Sigmoid colon (tissue), 4 donors: ENCODE data around the gene C1QTNF1.

ENCODE experiments used
- CTCF ChIP-seq, 4 experiments: fragments of 450-650 bp in 3 of 4; fragments of 200-600 bp in 1 of 4; IDR thresholded peaks; one replicate each; pipeline ENCODE4 v1.5.1; 2016 to 2019; ENCODE audit warnings: antibody characterized with exemption in 4 of 4, mild to moderate bottlenecking in 3 of 4, moderate library complexity in 2 of 4
- EP300 ChIP-seq, 4 donors: sonication (generic); formaldehyde crosslinking; IDR thresholded peaks; one replicate each; pipeline ENCODE4 v1.6.1; 2017; ENCODE audit warnings: antibody characterized with exemption in 4 of 4
- POLR2A ChIP-seq, 2 donors: fragments of 450-650 bp; IDR thresholded peaks; one replicate each; pipeline ENCODE4 v1.6.1; 2016; ENCODE audit warnings: antibody characterized with exemption in 2 of 2, mild to moderate bottlenecking in 2 of 2, moderate library complexity in 2 of 2

- TF ChIP-seq CTCF (IDR thresholded peaks at IDR 0.05) (no peak), POLR2A (IDR thresholded peaks at IDR 0.05) (no peak), EP300 (IDR thresholded peaks at IDR 0.05) (no peak)
Observed at GRCh38 chr17:79046197-79046915, 22.4 kb downstream of the C1QTNF1 start.
